Choroid plexus epithelial cell (primary cell): ENCODE data around the gene SLC4A8.

ENCODE experiments used
- DNase-seq: peaks from one replicate; pipeline ENCODE4 v3.0.0-alpha.2; 2010; ENCODE audit warnings: low read depth
- H3K4me3 ChIP-seq: 2 replicates; pipeline ENCODE4 v1.5.1; 2011; ENCODE audit warnings: low read depth, mild to moderate bottlenecking, control low read depth, low read length, moderate library complexity
- TF ChIP-seq, protein P1 (sequence below): conservative IDR thresholded peaks from 2 replicates; pipeline ENCODE4 v1.5.1; 2011; ENCODE audit warnings: low read depth, mild to moderate bottlenecking, control low read depth, inconsistent platforms, low read length, moderate library complexity

The SLC4A8 gene

GRCh38 chr12:51531978-51532497 lies 107.4 kb downstream of the SLC4A8 start:
- H3K4me3 ChIP-seq, result no peak overlapping the region
- TF ChIP-seq, protein P1, sequence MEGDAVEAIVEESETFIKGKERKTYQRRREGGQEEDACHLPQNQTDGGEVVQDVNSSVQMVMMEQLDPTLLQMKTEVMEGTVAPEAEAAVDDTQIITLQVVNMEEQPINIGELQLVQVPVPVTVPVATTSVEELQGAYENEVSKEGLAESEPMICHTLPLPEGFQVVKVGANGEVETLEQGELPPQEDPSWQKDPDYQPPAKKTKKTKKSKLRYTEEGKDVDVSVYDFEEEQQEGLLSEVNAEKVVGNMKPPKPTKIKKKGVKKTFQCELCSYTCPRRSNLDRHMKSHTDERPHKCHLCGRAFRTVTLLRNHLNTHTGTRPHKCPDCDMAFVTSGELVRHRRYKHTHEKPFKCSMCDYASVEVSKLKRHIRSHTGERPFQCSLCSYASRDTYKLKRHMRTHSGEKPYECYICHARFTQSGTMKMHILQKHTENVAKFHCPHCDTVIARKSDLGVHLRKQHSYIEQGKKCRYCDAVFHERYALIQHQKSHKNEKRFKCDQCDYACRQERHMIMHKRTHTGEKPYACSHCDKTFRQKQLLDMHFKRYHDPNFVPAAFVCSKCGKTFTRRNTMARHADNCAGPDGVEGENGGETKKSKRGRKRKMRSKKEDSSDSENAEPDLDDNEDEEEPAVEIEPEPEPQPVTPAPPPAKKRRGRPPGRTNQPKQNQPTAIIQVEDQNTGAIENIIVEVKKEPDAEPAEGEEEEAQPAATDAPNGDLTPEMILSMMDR, result peak; percentile 96
- peak; percentile 84 for DNase-seq

DNA sequence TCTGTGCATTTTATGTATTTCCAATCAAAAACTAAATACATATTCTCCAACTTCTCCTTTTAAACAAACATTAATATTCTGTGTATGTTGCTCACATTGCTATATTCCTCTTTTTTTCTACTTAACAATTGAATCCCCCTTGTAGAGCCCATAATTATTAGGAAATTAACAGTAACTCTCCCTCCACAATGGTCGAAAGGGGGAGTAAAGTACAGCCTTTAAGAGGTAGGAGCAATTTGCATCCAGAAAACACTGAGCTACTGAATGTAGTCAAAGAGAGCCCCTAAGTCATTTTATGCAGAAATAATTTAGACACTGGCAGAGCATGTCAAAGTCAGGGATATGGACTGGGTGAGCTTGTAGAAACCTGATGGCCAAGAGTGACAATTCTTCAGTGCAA lies 109.2 kb downstream of the SLC4A8 start:
- peak; percentile 16 for DNase-seq

DNA sequence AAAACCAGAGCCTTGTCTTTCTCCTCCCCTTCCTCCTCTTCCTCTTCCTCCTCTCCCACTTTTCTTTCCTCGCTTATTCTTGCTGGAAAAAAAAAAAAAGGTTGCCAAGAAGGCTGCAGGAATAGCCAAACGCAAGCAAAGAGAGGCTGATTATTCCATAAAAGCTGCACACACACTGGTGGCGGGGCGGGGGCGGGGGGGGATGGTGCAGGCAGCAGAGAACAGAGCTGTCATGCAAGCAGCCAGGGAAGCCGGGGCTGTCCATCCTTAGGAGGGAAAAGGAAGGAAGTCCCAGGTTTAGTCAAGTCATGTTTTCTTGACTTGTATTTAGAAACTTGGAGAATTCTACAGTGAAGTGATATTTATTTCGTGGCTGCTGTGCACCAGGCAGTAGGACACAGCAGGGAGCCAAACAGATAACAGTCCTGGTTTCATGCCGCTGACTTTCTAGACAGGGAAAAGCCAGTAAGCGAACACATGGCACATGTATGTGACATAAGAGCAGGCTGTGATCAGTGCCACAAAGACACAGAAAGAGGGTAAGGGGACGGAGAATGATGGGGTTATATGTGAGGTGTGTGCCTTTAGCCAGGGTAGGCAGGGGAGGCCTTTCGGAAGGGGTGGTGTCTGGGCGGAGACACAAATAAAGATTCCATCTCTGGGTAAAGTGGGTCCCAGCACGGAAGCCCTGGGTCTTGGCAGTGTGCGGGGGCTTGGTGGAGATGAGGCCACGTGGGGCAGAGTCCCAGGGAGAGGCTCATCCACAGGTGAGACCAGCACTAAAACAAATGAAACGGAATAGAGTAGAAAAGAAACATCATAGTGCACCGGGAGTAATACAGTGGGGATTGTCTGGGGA lies 109.8 kb downstream of the SLC4A8 start:
- DNase-seq, result no peak
- TF ChIP-seq, protein P1, result no peak
- H3K4me3 ChIP-seq, result no peak overlapping the region

More for the DNA sequence above, 109.2 kb downstream of the SLC4A8 start:
- H3K4me3 ChIP-seq, result no peak overlapping the region
- TF ChIP-seq, protein P1, result peak; percentile 20

- H3K4me3 ChIP-seq, result no peak overlapping the region
- TF ChIP-seq, protein P1, result peak; percentile 35
- DNase-seq, result peak; percentile 33
Measured at GRCh38 chr12:51536159-51536558, 111.5 kb downstream of the SLC4A8 start.

DNA sequence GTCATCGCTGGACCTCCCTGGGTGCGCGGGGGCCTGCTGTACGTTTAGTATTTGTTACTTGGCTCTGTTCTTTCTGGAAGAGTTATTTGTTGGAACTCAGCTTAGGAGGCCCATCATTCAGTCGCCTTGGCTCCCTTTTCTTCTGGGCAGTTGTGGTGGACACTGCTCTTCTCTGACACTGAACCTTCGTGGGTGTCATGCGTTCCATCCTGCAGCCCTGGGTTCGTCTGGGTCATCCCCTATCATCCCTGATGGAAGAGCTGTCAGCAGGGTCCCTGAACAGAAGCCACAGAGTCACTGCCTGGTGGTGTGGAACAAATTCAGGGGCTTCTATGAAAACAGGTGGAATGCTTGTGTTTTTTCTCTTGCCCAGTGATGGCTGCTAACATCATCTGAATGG lies 113.5 kb downstream of the SLC4A8 start:
- DNase-seq, result no peak
- TF ChIP-seq, protein P1, result no peak
- no peak overlapping the region for H3K4me3 ChIP-seq

DNA sequence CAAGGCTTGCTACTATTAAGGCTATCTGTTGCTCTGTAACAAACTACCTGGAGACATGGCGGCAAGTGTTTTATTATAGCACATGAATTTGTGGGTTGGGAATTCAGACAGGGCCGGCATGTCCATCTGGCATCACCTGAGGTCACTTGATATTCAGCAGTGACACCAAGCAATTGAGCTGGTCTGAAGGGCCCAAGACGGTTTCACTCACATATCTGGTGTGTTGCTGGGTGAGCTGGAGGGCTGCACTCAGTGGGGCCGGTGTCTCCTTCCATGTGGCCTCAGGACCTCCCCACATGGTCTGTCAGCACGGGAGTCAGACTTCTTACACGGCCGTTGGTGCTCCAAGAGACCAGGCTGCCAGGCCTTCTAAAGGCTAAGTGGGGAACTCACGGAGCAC lies 114.0 kb downstream of the SLC4A8 start:
- no peak overlapping the region for H3K4me3 ChIP-seq
- DNase-seq, result no peak
- TF ChIP-seq, protein P1, result no peak
